SK-N-SH treated with all-trans-retinoic acid at 6 μM for 48 hours (cell line): ENCODE measurements around the gene AUH.

Experiments
- ATAC-seq: fragments of 200-7000 bp; cut with Tn5 transposase; 3 replicates; pipeline ENCODE4 v1.9.1; 2020; ENCODE audit warnings: mild to moderate bottlenecking, moderate library complexity
- BACH2 ChIP-seq: fragments of 250-450 bp; sonication (Bioruptor Pico); IDR thresholded peaks from 2 replicates; pipeline ENCODE4 v1.9.0; 2021; ENCODE audit warnings: mild to moderate bottlenecking, borderline replicate concordance
- CREB5 ChIP-seq: fragments of 250-450 bp; sonication (Bioruptor Pico); IDR thresholded peaks from 2 replicates; pipeline ENCODE4 v1.5.1; 2020; ENCODE audit warnings: low read depth, mild to moderate bottlenecking, moderate library complexity
- CSRNP3 ChIP-seq: fragments of 250-450 bp; sonication (Bioruptor Pico); IDR thresholded peaks from 2 replicates; pipeline ENCODE4 v1.5.1; 2021; ENCODE audit warnings: mild to moderate bottlenecking, moderate library complexity
- ESRRG ChIP-seq: fragments of 250-450 bp; sonication (Bioruptor Pico); IDR thresholded peaks from 2 replicates; pipeline ENCODE4 v1.6.1; 2021; ENCODE audit warnings: mild to moderate bottlenecking
- ISL1 ChIP-seq: fragments of 250-450 bp; sonication (Bioruptor Pico); IDR thresholded peaks from 2 replicates; pipeline ENCODE4 v2.1.2; 2022; ENCODE audit warnings: mild to moderate bottlenecking, moderate library complexity
- OSR1 ChIP-seq: fragments of 250-450 bp; sonication (Bioruptor Pico); IDR thresholded peaks from 2 replicates; pipeline ENCODE4 v1.8.0; 2022; ENCODE audit warnings: moderate library complexity, mild to moderate bottlenecking, inconsistent platforms
- PATZ1 ChIP-seq: fragments of 250-450 bp; sonication (Bioruptor Pico); IDR thresholded peaks from 2 replicates; pipeline ENCODE4 v1.8.0; 2020; ENCODE audit warnings: mild to moderate bottlenecking, moderate library complexity, borderline replicate concordance
- POU6F1 ChIP-seq: fragments of 250-450 bp; sonication (Bioruptor Pico); IDR thresholded peaks from 2 replicates; pipeline ENCODE4 v1.8.0; 2021; ENCODE audit warnings: low read depth, mild to moderate bottlenecking, moderate library complexity, borderline replicate concordance
- PPARA ChIP-seq: fragments of 250-450 bp; sonication (Bioruptor Pico); IDR thresholded peaks from 2 replicates; pipeline ENCODE4 v1.5.0; 2020; ENCODE audit warnings: mild to moderate bottlenecking, borderline replicate concordance
- RARB ChIP-seq: fragments of 250-450 bp; sonication (Bioruptor Pico); IDR thresholded peaks from 2 replicates; pipeline ENCODE4 v1.8.0; 2021; ENCODE audit warnings: mild to moderate bottlenecking, moderate library complexity
- SNAI2 ChIP-seq: fragments of 250-450 bp; sonication (Bioruptor Pico); IDR thresholded peaks from 2 replicates; pipeline ENCODE4 v1.5.0; 2020; ENCODE audit warnings: mild to moderate bottlenecking, moderate library complexity
- TCF4 ChIP-seq: fragments of 250-450 bp; sonication (Bioruptor Pico); IDR thresholded peaks from 2 replicates; pipeline ENCODE4 v1.8.0; 2021; ENCODE audit warnings: mild to moderate bottlenecking, moderate library complexity, borderline replicate concordance
- TOX ChIP-seq: fragments of 250-450 bp; sonication (Bioruptor Pico); IDR thresholded peaks from 2 replicates; pipeline ENCODE4 v1.8.0; 2021; ENCODE audit warnings: mild to moderate bottlenecking, moderate library complexity, borderline replicate concordance
- TSHZ2 ChIP-seq: fragments of 250-450 bp; sonication (Bioruptor Pico); IDR thresholded peaks from 2 replicates; pipeline ENCODE4 v1.5.0; 2020; ENCODE audit warnings: mild to moderate bottlenecking, moderate library complexity
- ZC3H10 ChIP-seq: fragments of 250-450 bp; sonication (Bioruptor Pico); IDR thresholded peaks from 2 replicates; pipeline ENCODE4 v1.5.1; 2021; ENCODE audit warnings: mild to moderate bottlenecking, moderate library complexity
- ZFP3 ChIP-seq: fragments of 250-450 bp; sonication (Bioruptor Pico); IDR thresholded peaks from 2 replicates; pipeline ENCODE4 v1.5.0; 2020; ENCODE audit warnings: mild to moderate bottlenecking, moderate library complexity
- ZNF565 ChIP-seq: fragments of 450-650 bp; formaldehyde crosslinking; conservative IDR thresholded peaks from 2 replicates; pipeline ENCODE4 v1.5.0; 2020; ENCODE audit warnings: low read depth, mild to moderate bottlenecking, moderate library complexity
- ZNF70 ChIP-seq: fragments of 450-650 bp; formaldehyde crosslinking; IDR thresholded peaks from 2 replicates; pipeline ENCODE4 v1.5.0; 2020; ENCODE audit warnings: mild to moderate bottlenecking, moderate library complexity
- ZNF8 ChIP-seq: fragments of 450-650 bp; formaldehyde crosslinking; IDR thresholded peaks from 2 replicates; pipeline ENCODE4 v1.5.0; 2020; ENCODE audit warnings: mild to moderate bottlenecking, moderate library complexity

Gene AUH

GRCh38 chr9:91234523-91234922, 127.2 kb downstream of the AUH start:
- no peak for ATAC-seq
- TF ChIP-seq RARB (CRISPR knock-in tag) (no peak), ZFP3 (CRISPR knock-in tag) (no peak), ISL1 (no peak), POU6F1 (CRISPR knock-in tag) (no peak), TCF4 (CRISPR knock-in tag) (no peak), CSRNP3 (CRISPR knock-in tag) (no peak), ESRRG (CRISPR knock-in tag) (no peak), ZNF8 (CRISPR knock-in tag) (no peak), BACH2 (CRISPR knock-in tag) (no peak), SNAI2 (no peak), ZNF70 (CRISPR knock-in tag) (no peak)

GRCh38 chr9:91231619-91232018, 130.1 kb downstream of the AUH start:
- no peak for ATAC-seq

GRCh38 chr9:91223000-91223399, 138.7 kb downstream of the AUH start:
- ATAC-seq = no peak
- no peak for TF ChIP-seq SNAI2
- no peak for TF ChIP-seq TCF4 (CRISPR knock-in tag)
- TF ChIP-seq PPARA = no peak
- TF ChIP-seq ISL1 = no peak
- TF ChIP-seq PATZ1 (CRISPR knock-in tag) = no peak
- no peak for TF ChIP-seq BACH2 (CRISPR knock-in tag)
- no peak for TF ChIP-seq ZFP3 (CRISPR knock-in tag)
- no peak for TF ChIP-seq CREB5 (CRISPR knock-in tag)
- TF ChIP-seq RARB (CRISPR knock-in tag) = no peak
- no peak for TF ChIP-seq TOX
- no peak for TF ChIP-seq CSRNP3 (CRISPR knock-in tag)
- no peak for TF ChIP-seq ZC3H10
- no peak for TF ChIP-seq ZNF565 (CRISPR knock-in tag)

More at GRCh38 chr9:91231619-91232018, 130.1 kb downstream of the AUH start:
- TF ChIP-seq SNAI2 = no peak
- no peak for TF ChIP-seq CREB5 (CRISPR knock-in tag)
- no peak for TF ChIP-seq TSHZ2 (CRISPR knock-in tag)
- no peak for TF ChIP-seq BACH2 (CRISPR knock-in tag)
- no peak for TF ChIP-seq ESRRG (CRISPR knock-in tag)
- TF ChIP-seq OSR1 (CRISPR knock-in tag) = no peak
